GM23338 (cell line): Measurements from ENCODE around the gene GDF11. TPM values are rescaled to one million over a fixed set of nuclear protein-coding genes. Genes with fewer than 3 reads are reported as not detected.
A peak's percentile ranks its signal among the peaks of the same experiment; 100 is the strongest.

ENCODE experiments used
- ATAC-seq: fragments of 200-7000 bp; cut with Tn5 transposase; 3 replicates; pipeline ENCODE4 v1.9.1; 2020
- DNase-seq: peaks from one replicate; pipeline ENCODE4 v3.0.0-alpha.2; 2015; ENCODE audit warnings: low spot score
- H2AFZ ChIP-seq: fragments of 200-600 bp; sonication (generic); 2 replicates; pipeline ENCODE4 v1.8.0; 2016; ENCODE audit warnings: antibody characterized with exemption, mild to moderate bottlenecking, moderate library complexity
- H3F3A ChIP-seq: fragments of 200-600 bp; sonication (generic); replicated peaks from 2 replicates; pipeline ENCODE4 v1.8.0; 2017; ENCODE audit warnings: antibody characterized with exemption, mixed run types, low read depth
- H3K27ac ChIP-seq: fragments of 200-600 bp; sonication (generic); 2 replicates; pipeline ENCODE4 v1.6.1; 2016; ENCODE audit warnings: low read depth
- H3K27me3 ChIP-seq: fragments of 200-600 bp; sonication (generic); 2 replicates; pipeline ENCODE4 v1.8.0; 2016; ENCODE audit warnings: mild to moderate bottlenecking, mixed run types, moderate library complexity; ENCODE audit not compliant: insufficient read depth
- H3K36me3 ChIP-seq: fragments of 200-600 bp; sonication (generic); 2 replicates; pipeline ENCODE4 v1.8.0; 2016; ENCODE audit warnings: mild to moderate bottlenecking; ENCODE audit not compliant: insufficient read depth
- H3K4me1 ChIP-seq: fragments of 200-600 bp; sonication (generic); 2 replicates; pipeline ENCODE4 v1.8.0; 2016; ENCODE audit warnings: mild to moderate bottlenecking, moderate library complexity; ENCODE audit not compliant: insufficient read depth
- H3K4me2 ChIP-seq: fragments of 200-600 bp; sonication (generic); 2 replicates; pipeline ENCODE4 v1.7.1; 2017; ENCODE audit warnings: mixed run types
- H3K4me3 ChIP-seq: fragments of 200-600 bp; sonication (generic); 2 replicates; pipeline ENCODE4 v1.6.1; 2016; ENCODE audit warnings: mixed run types
- H3K79me2 ChIP-seq: fragments of 200-600 bp; sonication (generic); replicated peaks from 2 replicates; pipeline ENCODE4 v1.8.0; 2017; ENCODE audit warnings: mild to moderate bottlenecking; ENCODE audit not compliant: insufficient read depth
- H3K9me2 ChIP-seq: fragments of 200-600 bp; sonication (generic); 2 replicates; pipeline ENCODE4 v1.8.0; 2017; ENCODE audit not compliant: insufficient read depth
- H4K20me1 ChIP-seq: fragments of 200-600 bp; sonication (generic); replicated peaks from 2 replicates; pipeline ENCODE4 v1.8.0; 2017; ENCODE audit warnings: mild to moderate bottlenecking; ENCODE audit not compliant: insufficient read depth
- H3K27ac Mint-ChIP-seq: 2 replicates; pipeline ENCODE4 v1.8.0; 2020; ENCODE audit warnings: inconsistent platforms, mild to moderate bottlenecking, moderate library complexity, mixed read lengths
- H3K27me3 Mint-ChIP-seq: 3 replicates; pipeline ENCODE4 v1.8.0; 2022; ENCODE audit warnings: low read depth, mild to moderate bottlenecking, moderate library complexity, mixed read lengths, inconsistent platforms; ENCODE audit not compliant: insufficient read depth, poor library complexity
- H3K36me3 Mint-ChIP-seq: 3 replicates; pipeline ENCODE4 v1.8.0; 2021; ENCODE audit warnings: low read depth, mild to moderate bottlenecking, inconsistent platforms, moderate library complexity, mixed read lengths
- H3K4me1 Mint-ChIP-seq: 3 replicates; pipeline ENCODE4 v1.8.0; 2020; ENCODE audit warnings: mild to moderate bottlenecking, inconsistent platforms, mixed read lengths
- H3K4me3 Mint-ChIP-seq: 3 replicates; pipeline ENCODE4 v1.8.0; 2021; ENCODE audit warnings: moderate library complexity, mild to moderate bottlenecking, inconsistent platforms, mixed read lengths
- H3K9me3 Mint-ChIP-seq: 3 replicates; pipeline ENCODE4 v1.8.0; 2020; ENCODE audit warnings: moderate library complexity, mild to moderate bottlenecking, inconsistent platforms, mixed read lengths
- CREB1 ChIP-seq: fragments of 250-450 bp; sonication (Bioruptor Pico); IDR thresholded peaks from 2 replicates; pipeline ENCODE4 v1.5.0; 2020; ENCODE audit warnings: low read depth, mild to moderate bottlenecking, moderate library complexity
- EZH2phosphoT487 ChIP-seq: fragments of 200-600 bp; sonication (generic); IDR thresholded peaks from one replicate; pipeline ENCODE4 v1.8.1; 2018; ENCODE audit warnings: antibody characterized with exemption; ENCODE audit not compliant: unreplicated experiment
- JUNB ChIP-seq: IDR thresholded peaks from one replicate; pipeline ENCODE4 v1.6.1; 2016; ENCODE audit warnings: antibody characterized with exemption; ENCODE audit not compliant: unreplicated experiment
- NANOG ChIP-seq: IDR thresholded peaks from 2 replicates; pipeline ENCODE4 v1.6.1; 2016; ENCODE audit warnings: antibody characterized with exemption, borderline replicate concordance
- POLR2AphosphoS5 ChIP-seq: IDR thresholded peaks from 2 replicates; pipeline ENCODE4 v1.6.1; 2016; ENCODE audit warnings: antibody characterized with exemption, low read depth
- REST ChIP-seq: IDR thresholded peaks from one replicate; pipeline ENCODE4 v1.6.1; 2018; ENCODE audit warnings: antibody characterized with exemption; ENCODE audit not compliant: unreplicated experiment
- ZNF331 ChIP-seq: fragments of 250-450 bp; sonication (Bioruptor Pico); IDR thresholded peaks from 2 replicates; pipeline ENCODE4 v1.5.0; 2020; ENCODE audit warnings: low read depth, mild to moderate bottlenecking, moderate library complexity
- ZNF462 ChIP-seq: fragments of 250-450 bp; sonication (Bioruptor Pico); IDR thresholded peaks from 2 replicates; pipeline ENCODE4 v1.5.0; 2020; ENCODE audit warnings: mild to moderate bottlenecking, moderate library complexity
- polyA plus RNA-seq: library from polyadenylated mRNA; unstranded; fragments of >200 nt; fragmentation: Nextera tagmentation; extraction: Ambion mirVana; gene quantifications from 2 replicates; pipeline ENCODE4 v1.2.1, GENCODE V29; 2016
- total RNA-seq: library from RNA; depleted of rRNA; stranded (reverse); fragments of >200 nt; shearing (Covaris generic); gene quantifications from 2 replicates; pipeline ENCODE4 v1.2.3, GENCODE V29; 2014

The GDF11 gene
- total and polyA plus RNA-seq, 2 experiments from 2014 or later = 3.7 to 12.5 TPM

- DNase-seq = no peak
- no peak overlapping the region for H3K27ac Mint-ChIP-seq
- Histone ChIP-seq H3F3A (peaks cover 17% of the 10 kb centered on the region; the same call in 1 of the 2 replicates), H4K20me1 (0 out of 2 replicates have a peak, but pooled peaks cover 6% of the 10 kb centered on the region), H3K4me3 (no peak overlapping the region), H3K27ac (peak overlapping the region; percentile 80; the same call in 1 of the 2 replicates), H3K9me2 (no peaks in the 10 kb centered on the region), H3K27me3 (no peaks in the 10 kb centered on the region), H3K4me2 (no peak overlapping the region), H2AFZ (no peak overlapping the region), H3K4me1 (peaks cover 12% of the 10 kb centered on the region), H3K79me2 (peaks cover 14% of the 10 kb centered on the region), H3K36me3 (peaks cover 8% of the 10 kb centered on the region; the same call in 1 of the 2 replicates)
- peaks cover 12% of the 10 kb centered on the region for H3K27me3 Mint-ChIP-seq
- H3K9me3 Mint-ChIP-seq = no peaks in the 10 kb centered on the region
- H3K4me3 Mint-ChIP-seq = no peak overlapping the region; the same call in 2 of the 3 replicates
- H3K36me3 Mint-ChIP-seq = peaks cover 41% of the 10 kb centered on the region
- TF ChIP-seq POLR2AphosphoS5 (no peak), ZNF331 (CRISPR knock-in tag) (no peak), NANOG (no peak), EZH2phosphoT487 (no peak), ZNF462 (CRISPR knock-in tag) (no peak), CREB1 (CRISPR knock-in tag) (no peak), REST (no peak), JUNB (no peak)
- ATAC-seq = no peak
- peaks cover 24% of the 10 kb centered on the region for H3K4me1 Mint-ChIP-seq
Observed at GRCh38 chr12:55724940-55725309, 18.0 kb upstream of the GDF11 start.
